PC-9 (cell line): Measurements from ENCODE around the gene MTHFD2.

Experiments
- EZH2 ChIP-seq: fragments of 200-600 bp; sonication (generic); IDR thresholded peaks from 2 replicates; pipeline ENCODE4 v1.8.0; 2017; ENCODE audit warnings: antibody characterized with exemption, low read depth
- TF ChIP-seq, protein P1 (sequence below): fragments of 200-600 bp; sonication (generic); conservative IDR thresholded peaks from 2 replicates; pipeline ENCODE4 v1.6.1; 2017; ENCODE audit warnings: mixed run types, antibody characterized with exemption, mild to moderate bottlenecking, moderate library complexity

- TF ChIP-seq EZH2: no peak
- TF ChIP-seq, protein P1, sequence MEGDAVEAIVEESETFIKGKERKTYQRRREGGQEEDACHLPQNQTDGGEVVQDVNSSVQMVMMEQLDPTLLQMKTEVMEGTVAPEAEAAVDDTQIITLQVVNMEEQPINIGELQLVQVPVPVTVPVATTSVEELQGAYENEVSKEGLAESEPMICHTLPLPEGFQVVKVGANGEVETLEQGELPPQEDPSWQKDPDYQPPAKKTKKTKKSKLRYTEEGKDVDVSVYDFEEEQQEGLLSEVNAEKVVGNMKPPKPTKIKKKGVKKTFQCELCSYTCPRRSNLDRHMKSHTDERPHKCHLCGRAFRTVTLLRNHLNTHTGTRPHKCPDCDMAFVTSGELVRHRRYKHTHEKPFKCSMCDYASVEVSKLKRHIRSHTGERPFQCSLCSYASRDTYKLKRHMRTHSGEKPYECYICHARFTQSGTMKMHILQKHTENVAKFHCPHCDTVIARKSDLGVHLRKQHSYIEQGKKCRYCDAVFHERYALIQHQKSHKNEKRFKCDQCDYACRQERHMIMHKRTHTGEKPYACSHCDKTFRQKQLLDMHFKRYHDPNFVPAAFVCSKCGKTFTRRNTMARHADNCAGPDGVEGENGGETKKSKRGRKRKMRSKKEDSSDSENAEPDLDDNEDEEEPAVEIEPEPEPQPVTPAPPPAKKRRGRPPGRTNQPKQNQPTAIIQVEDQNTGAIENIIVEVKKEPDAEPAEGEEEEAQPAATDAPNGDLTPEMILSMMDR: no peak
These were observed 44.1 kb downstream of the MTHFD2 start for GRCh38 chr2:74242354-74243071.
